ENCODE data around the gene PADI6. TPM values are rescaled to one million over a fixed set of nuclear protein-coding genes. Genes with fewer than 3 reads are reported as not detected.

Gene PADI6
- total RNA-seq, result not detected in 2 replicates

GRCh38 chr1:17371896-17372295, at the start of gene PADI6:
PADI6 (plus strand) TSS chr1:17372196; CDS start chr1:17372246, 50 bp downstream.

GRCh38 chr1:17439250-17440073, 67.5 kb downstream of the PADI6 start, which contains the start of gene RCC2:
RCC2 (minus strand) TSS chr1:17439677; CDS start chr1:17438514, 1,163 bp downstream.

Other genes starting within 250 kb of the PADI6 start
- 0.09 TPM in 1 of 2 replicates, not detected in the other for gene PADI1, start 167.1 kb upstream of the PADI6 start, total RNA-seq
- gene PADI3, start 123.1 kb upstream of the PADI6 start, total RNA-seq, result not detected in 2 replicates
- gene PADI4, start 64.0 kb upstream of the PADI6 start, total RNA-seq, result not detected in 2 replicates
- gene RCC2, start 67.5 kb downstream of the PADI6 start, total RNA-seq, result 71.0 and 108 TPM in 2 replicates
- gene ARHGEF10L, start 167.5 kb downstream of the PADI6 start, total RNA-seq, result 3.5 and 9.5 TPM in 2 replicates